CD4-positive, alpha-beta T cell treated with Interferon alpha-2 for 1 hour (primary cell): ENCODE data around the gene CHST9.
"Not testable (repeated sequence)": the region's sequence is repeated elsewhere in the genome, so short reads cannot be mapped to it uniquely, and the experiment has no call there.

Experiments used
- DNase-seq, 2 donors: peaks; one replicate each; pipeline ENCODE4 v3.0.0-alpha.2; 2020 to 2022

The CHST9 gene

DNA sequence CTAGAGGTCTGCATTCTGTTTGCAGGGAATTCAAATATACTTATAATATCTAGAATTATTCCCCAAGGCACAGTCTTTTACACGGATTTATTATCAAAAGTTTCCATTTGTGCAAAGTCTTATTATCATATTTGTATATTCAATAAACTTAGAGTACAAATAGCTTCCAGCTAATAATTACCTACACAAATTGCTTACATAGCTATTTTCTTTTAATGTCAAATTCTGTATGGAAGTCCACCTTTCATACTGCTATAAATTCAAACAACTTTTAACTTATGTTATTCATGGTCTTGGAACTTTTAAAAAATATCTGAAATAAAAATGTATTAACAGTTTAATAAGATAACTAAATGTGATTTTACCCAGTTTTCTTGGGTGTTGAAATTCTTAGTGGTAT is 13.1 kb downstream of the CHST9 start:
- no peak for DNase-seq

DNA sequence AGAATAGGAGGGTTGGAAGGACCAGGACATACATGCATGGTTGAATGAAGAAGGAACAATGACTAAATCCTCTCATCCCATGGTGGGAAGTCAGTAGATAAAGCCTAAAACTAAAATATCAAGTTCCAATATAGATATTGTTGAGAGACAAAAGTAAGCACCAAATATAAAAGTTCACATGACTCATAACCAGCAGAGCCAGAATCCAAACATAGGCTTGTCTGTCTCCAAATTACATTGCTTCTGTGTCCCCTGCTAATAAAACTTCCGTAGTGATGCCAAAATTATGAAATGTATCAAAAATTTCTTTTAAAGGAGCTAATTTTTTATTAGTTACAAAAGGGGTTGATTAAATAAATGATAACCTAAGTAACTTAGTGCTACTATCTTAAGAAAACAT is 19.7 kb downstream of the CHST9 start:
- DNase-seq = no peak

DNA sequence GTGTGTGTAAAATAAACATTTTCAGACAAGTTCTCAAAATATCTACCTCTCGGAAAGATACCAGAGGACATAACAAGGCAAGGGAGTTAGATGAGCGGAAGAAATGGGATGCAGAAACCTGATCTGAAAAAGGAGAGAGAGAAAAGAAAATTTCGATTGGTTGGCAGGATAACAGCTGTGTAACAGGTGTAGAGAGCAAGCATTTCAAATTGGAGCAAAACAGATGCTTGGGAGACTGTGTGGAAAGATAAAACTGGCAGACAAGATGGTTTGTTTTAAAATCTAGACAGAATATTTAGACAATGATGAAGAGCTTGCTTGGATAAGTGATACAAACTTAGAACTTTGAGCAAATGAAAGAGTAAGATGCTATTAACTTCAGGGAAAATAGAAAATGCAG is 20.2 kb downstream of the CHST9 start:
- no peak for DNase-seq

DNA sequence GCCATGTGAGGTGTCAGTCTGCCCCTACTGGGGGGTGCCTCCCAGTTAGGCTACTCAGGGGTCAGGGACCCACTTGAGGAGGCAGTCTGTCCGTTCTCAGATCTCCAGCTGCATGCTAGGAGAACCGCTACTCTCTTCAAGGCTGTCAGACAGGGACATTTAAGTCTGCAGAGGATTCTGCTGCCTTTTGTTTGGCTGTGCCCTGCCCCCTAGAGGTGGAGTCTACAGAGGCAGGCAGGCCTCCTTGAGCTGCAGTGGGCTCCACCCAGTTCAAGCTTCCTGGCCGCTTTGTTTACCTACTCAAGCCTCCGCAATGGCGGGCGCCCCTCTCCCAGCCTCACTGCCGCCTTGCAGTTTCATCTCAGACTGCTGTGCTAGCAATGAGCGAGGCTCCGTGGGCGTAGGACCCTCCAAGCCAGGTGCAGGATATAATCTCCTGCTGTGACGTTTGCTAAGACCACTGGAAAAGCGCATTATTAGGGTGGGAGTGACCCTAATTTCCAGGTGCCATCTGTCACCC is 21.9 kb downstream of the CHST9 start:
- not testable (repeated sequence) for DNase-seq

DNA sequence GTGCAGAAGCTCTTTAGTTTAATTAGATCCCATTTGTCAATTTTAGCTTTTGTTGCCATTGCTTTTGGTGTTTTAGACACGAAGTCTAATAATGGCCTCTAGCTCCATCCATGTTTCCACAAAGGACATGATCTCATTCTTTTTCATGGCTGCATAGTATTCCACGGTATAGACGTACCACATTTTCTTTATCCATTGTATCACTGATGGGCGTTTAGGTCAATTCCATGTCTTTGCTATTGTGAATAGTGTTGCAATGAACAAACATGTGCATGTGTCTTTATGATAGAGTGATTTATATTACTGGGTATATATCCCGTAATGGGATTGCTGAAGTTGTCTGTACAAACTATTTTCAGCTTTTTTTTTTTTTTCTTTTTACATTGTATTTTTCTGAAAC is 35.9 kb downstream of the CHST9 start:
- DNase-seq = not testable (repeated sequence)

DNA sequence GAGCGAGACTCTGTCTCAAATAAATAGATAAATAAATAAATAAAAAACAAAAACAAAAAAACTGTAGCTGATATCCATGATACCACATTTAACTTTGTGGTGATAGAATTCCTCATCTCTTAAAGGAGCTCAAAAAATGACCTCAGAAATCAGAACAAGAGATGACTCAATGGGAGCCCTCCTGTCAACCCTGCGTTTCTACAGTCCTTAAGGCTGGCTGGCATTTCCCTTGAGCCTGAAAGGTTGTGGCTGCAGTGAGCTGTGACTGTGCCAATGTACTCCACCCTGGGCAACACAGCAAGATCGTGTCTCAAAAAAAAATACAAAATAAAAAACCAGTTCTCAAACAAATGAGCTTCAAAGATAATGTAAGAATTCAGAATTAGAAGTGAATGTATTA is 40.4 kb downstream of the CHST9 start:
- no peak for DNase-seq

DNA sequence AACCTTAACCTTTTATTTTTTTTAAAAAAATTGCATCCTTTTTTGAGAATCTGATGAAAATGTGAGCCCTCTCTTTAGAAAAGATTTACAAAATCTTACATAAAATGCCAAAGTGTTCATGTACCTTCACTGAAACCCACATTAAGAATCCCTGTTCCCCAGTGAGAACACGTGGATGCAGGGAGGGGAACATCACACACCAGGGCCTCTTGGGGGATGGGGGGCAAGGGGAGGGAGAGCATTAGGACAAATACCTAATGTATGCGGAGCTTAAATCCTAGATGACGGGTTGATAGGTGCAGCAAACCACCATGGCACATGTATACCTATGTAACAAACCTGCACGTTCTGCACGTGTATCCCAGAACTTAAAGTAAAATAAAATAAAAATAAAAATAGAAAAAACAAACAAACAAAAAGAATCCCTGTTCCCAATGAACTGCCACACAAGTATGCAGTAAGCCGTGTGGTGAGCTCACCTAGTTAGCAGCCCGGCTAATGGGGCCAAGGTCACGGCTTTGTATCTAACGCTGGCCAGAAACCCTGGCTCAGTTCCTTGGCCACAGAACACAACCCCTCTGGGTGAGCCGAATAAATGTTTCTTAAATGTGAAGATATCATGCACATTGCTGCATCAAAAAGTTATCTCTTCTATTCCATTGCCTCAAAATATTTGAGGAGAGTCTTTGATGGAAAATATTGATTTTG is 41.4 kb downstream of the CHST9 start:
- DNase-seq = no peak

DNA sequence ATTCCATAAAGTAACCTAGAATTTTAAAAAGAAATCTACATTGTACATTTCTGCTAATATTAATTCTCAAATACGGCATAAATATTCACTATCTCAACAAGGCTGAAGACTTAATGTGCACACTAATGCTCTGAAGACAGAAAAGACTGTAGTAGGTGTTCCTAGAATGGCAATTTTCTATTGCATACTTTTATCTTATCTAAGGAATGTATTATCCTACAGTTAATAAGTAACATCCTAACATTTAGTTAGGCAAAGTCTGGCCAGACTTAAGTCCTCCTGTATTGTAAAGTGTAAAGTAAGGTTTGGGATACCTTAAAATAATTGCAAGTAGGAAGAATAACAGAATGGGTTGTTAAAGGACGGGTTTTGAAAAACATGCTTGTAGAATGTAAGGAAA is 42.2 kb downstream of the CHST9 start:
- DNase-seq = no peak

DNA sequence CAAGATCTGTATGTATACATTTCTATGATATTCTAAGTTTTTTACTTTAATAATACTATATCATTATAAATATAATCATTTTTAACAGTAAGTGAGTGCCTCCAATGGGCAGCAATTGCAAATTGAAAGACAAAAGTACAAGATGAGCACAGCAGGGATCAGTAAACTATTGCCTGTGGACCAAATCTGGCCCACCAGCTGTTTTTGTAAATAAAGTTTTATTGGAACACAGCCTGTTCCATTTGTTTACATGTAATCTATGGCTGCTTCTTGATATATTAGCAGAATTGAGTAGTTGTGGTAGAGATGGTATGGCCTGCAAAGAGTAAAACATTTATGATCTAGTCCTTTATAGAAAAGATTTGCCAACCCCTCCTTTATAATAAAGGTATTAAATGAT is 43.2 kb downstream of the CHST9 start:
- DNase-seq = no peak

DNA sequence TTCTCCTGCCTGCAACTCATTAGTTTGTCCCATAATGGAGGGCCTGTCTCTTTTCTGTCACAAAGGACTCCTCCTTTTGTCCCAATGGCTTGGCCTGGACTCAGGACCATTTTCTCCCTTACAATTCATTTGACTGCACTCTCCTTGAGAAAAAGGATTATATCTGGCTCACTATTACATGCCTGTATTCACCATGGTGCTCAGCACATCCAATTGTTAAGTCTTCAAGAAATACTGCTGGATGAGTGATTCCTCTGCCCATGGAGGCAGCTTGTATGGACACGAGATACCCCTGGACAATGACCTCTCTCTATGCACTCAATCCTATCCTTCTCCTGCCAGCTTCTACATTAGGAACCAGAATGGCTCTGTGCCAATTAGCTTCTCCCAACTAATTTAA is 47.0 kb downstream of the CHST9 start:
- no peak for DNase-seq

DNA sequence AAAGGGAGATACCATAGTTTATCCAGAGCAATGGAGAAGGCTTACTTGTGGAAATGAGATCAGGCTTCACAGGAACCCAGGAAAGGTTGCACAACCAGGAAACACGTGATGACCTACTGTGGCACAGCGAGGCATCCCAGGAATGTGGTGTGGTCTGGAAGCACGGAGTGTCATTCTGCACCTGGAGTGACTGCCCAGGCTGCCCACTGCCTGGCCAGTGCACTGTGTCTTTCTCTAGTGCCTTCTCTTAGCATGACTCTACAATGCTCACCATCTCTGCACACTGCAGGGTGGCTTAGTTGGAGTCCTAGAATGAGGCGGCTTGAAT is 48.9 kb downstream of the CHST9 start:
- DNase-seq = no peak

DNA sequence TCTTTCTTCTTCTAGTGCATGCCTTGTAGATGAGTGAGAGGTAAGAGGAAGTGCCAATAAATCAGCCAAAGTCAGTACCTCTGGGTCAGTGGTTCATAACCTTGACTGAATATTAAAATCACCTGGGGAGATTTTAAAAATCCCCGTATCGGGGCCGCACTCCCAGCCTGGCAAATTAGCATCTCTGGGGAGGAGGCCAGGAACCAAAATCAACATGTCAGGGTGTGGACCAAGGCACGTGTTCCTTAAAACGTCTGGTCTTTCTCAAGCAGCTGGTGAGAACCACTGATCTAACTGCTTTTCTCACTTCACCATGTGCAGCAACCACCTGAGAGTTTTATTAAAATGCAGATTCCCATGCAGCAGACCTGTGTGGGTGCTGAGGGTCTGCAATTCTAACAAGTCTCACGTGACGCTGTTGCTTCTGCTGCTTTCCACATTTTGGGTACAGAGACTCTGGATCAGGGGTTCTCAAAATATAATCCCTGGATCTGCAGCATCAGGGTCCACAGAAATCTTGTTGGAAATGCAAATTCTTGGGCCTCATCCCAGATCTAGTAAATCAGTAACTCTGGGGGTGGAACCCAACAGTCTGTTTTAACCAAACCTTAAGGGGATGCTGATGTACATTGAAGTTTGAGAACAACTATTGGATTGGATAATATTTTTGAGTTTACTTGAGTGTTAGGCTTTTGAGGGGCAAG is 49.5 kb downstream of the CHST9 start:
- no peak for DNase-seq

DNA sequence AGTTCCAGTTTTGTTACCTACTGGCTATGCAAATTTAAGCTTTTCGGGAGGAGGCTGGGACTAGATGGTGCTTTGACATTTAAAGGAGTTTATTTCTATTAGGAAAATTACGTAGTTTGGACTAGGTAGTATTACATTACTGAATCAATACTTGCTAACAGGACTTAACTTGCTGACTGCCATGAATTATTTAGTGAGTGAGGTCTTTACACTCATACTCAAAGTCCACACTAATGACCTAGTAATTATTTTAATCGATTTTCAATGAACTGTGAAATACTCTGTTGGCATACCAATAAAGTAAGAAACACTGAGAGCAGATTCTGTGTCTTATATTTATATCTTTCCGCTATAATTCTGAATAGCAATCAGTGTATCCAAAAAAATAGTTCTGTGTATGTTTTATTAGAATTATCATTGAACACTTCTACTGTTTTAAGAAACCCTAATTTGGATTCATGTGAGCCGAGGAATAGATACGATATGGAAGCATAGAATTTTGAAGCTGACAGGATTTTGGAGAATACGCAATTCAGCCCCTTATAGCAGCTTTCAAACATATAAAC is 55.0 kb downstream of the CHST9 start:
- DNase-seq = no peak

DNA sequence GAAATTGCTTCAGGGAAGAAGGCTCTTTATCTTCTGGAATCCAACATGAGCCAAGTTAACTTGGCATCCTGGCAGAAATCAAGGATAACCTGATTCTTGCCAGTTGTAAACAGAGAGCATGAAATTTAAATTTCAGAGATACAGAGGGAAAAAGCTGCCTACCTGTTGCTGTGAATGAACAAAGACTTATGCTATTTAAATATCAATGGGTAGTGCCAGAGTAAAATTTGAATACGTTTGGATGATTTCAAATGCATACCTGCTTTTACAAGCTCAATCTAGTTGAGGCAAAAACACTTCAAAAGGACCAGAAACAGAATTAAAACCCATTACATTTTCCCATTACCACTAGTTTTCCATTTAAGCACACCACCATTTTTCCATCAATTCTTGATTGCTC is 60.9 kb downstream of the CHST9 start:
- DNase-seq = no peak

DNA sequence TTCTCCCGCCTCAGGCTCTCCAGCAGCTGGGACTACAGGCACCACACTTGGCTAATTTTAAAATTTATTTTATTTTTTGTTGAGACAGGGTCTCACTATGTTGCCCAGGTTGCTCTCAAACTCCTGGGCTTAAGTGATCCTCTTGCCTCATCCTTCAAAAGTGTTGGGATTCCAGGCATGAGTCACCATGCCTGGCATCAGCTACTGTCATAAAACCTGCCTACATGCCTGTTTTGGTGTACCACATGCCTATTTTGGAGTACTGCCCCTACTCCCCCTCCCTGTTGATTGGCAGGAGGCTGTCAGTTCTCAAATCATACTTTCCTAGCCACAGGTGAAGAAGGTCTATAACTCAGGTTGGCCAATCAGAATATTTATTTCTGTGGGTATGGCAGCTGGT is 64.0 kb downstream of the CHST9 start:
- DNase-seq = no peak

DNA sequence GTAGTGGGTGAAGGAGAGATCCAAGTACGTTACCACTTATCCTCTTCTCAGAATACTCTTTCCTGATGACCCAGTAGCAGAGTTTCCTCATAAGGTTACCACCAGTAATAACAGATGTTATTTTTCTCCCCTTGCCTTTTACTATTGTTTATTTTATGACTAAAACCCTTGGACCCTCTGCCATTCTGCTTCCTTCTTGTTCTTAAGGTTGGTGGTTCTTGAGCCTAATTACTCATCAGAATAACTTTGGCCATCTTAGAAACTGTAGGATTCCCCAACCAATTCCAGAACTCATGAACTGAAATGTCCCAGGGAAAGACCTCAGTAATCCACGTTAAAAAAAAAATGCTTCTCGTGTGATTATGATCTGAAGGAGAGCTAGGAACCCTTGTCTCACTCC is 64.9 kb downstream of the CHST9 start:
- DNase-seq = no peak

DNA sequence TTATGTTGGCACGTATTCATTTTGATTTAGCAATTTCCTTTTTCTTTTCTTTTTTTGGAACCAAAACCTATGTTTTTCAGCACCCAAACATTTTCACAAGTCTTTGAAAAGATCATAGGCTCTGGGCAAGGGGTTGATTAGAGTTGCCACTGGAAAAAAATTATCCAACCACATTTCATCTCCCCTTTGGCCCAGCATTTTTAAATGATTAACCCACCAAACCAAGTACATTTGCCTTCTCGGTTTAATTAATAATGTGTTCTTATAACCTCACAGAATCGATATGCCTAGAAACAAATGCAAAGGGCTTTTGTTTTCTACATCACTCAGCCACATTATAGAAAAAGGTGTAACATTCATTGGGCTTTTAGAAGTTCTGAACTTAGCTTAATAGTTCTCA is 66.1 kb downstream of the CHST9 start:
- DNase-seq = no peak

DNA sequence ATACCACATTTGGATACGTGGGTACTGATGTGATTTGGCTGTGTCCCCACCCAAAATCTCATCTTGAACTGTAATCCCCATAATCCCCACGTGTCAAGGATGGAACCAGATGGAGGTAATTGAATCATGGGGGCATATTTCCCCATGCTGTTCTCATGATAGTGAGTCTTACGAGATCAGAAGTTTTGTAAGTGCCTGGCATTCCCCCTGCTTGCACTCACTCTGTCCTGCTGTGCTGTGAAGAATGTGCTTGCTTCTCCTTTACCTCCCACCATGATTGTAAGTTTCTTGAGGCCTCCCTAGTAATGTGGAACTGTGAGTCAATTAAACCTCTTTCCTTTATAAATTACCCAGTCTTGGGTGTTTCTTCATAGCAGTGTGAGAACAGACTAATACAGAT is 70.3 kb downstream of the CHST9 start:
- no peak for DNase-seq

DNA sequence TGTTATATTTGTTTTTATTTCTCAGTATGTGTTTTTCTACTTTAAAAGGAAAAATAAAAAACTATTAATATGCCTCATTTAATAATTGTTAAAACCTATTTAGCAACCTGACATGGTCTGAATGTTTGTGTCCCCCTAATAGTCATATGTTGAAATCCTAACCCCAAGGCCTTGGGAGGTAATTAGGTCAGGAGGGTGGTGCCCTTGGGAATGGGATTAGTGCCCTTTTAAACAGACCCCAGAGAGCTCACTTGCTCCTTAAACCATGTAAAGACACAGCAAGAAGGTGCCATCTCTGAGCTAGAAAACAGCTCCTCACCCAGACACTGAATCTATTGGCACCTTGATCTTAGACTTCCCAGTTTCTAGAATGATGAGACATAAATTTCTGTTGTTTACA is 71.8 kb downstream of the CHST9 start:
- DNase-seq = no peak

DNA sequence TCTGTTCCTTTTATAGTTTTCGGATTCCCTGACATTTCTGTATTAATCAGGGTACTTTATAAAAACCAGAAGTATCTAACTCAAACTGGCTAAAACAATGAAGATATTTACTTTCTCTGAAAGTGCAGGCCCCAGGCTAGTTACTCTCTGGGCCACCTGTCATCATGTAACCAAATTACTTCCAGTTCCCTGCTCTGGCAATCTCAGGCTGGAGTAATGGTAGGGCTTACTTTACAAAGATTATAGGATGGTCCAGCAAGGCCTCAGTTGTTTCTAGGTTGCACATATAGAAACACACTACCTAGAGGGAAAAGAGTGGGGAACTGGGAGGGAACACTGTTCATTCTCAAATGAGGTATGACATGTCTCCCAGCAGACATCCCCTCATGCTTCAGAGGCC is 74.8 kb downstream of the CHST9 start:
- no peak for DNase-seq

DNA sequence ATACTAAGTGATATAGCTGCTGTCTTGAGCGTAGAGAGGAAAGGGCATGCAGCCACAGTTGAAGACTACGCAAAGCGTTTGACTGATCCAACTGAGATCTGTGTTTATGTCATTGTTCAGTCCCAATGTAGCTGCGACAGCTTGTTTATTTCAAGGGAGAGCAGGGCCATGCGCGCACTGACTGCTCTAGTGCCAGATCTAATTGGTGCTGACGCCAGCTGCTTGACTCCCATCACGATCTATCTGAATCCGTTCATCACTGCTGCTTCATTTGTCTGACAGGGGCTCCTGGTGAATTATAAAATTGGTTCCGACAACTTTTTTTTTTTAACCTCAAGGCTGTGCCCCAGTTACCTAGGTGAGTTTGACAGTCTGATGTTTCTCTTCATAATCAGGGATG is 75.7 kb downstream of the CHST9 start:
- DNase-seq = no peak

DNA sequence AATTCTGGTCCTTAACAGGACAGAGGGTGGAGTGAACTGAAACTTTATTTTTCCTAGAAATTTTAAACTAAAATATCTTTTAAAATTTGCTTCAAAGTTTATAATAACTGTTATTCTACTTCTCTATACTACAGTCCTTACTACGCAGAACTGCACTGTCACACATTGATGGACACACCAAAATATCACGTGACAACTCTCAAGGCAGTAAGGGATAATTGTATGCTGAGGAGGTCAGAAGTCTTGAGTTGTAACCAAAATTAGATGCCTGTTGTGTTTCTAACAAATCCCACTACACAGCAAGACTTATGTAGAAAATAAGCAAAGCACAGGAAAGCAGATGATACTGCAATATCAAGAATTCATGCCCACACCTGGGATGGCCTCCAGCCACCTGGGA is 76.3 kb downstream of the CHST9 start:
- DNase-seq = no peak

DNA sequence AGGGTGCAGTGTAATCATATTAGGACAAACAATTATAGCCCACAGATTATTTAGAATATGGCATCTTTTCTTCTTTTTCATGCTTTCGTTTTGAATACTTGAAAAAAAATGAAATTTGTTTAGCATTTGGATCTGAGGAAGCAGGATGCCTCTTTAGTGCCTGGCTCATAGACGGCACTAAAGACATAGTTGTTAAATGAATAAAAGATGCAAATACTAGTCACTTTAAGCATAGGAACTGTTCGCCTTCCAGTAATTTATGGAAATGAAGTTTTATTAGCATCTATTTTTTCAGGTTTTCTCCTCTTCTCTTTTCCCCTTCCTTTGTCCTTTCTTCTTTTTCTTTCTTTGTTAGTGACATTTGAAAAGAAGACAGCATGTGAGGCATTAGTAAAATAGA is 80.4 kb downstream of the CHST9 start:
- DNase-seq = no peak

DNA sequence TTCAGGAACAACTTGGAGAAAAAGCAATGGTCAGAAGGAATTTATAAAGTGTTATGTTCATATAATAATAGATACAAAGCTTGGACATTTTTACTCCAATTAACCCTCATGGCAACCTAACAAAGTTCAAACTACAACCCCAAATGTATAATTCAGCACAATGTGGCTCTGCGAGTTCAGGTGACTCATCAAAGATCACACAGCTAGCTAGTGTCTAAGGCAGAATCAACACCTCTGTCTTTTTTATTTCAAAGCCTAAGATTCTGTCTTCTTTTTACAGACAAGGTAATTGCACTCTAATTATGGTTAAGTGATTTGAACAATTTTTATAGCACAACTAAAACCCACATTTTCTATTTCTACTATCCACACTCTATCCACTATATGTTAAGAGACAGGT is 90.5 kb downstream of the CHST9 start:
- no peak for DNase-seq

DNA sequence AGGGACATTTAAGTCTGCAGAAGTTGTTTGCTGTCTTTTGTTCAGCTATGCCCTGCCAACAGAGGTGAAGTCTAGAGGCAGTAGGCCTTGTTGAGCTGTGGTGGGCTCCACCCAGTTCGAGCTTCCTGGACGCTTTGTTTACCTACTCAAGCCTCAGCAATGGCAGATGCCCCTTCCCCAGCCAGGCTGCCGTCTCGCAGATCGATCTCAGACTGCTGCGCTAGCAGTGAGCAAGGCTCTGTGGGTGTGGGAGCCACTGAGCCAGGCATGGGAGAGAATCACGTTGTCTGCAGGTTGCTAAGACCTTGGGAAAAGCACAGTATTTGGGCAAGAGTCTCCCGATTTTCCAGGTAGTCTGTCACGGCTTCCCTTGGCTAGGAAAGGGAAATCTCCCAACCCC is 91.8 kb downstream of the CHST9 start:
- DNase-seq = not testable (repeated sequence)
